ENCODE results near the gene TAC4.

TAC4 gene

GRCh38 chr17:49848019-49848473 is at the start of gene TAC4:
Gene TAC4 (minus strand): TSS chr17:49848069. CDS start chr17:49848017, 52 bp downstream.
- no peak for DNase-seq

DNA sequence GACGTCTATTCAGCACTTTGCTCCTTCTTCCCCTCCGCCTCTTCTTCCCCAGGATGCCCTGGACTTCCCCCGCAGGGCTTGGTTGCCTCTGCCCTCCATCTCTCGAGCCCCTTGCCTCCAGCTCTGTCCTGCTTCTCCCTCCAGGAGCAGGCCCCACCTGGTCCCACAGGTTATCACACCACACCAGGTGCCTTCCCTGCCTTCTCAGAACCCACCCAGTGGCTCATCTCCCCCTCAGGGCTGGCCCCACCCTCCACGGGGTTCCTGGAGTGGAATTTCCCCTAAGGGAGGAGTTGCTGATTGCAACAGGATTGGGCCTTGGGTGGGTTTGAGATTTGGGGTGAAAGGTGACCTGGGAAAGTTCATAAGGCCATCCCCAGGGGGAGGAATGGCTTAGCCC is 49.0 kb upstream of the TAC4 start:
- DNase-seq = no peak

- no peak for DNase-seq
Observed at GRCh38 chr17:49896222-49896621, 48.4 kb upstream of the TAC4 start.

DNA sequence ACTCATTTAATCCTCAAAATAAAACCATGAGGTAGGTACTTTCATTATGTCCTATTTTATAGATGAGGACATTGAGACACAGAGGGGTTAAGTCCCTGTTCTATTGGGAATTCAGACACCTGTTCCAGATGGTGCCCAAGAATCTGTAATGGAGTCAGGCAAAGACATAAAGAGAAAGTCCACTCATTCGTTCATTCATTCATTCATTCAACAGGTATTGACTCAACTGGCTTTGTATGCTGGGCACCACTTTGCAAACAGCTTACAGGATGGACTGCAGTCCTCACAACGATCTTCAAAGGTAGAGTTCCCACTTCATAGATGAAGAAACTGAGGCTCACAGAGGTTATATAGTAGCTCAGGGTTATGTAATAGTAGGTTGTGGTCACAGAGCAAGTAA is 47.9 kb upstream of the TAC4 start:
- no peak for DNase-seq

DNA sequence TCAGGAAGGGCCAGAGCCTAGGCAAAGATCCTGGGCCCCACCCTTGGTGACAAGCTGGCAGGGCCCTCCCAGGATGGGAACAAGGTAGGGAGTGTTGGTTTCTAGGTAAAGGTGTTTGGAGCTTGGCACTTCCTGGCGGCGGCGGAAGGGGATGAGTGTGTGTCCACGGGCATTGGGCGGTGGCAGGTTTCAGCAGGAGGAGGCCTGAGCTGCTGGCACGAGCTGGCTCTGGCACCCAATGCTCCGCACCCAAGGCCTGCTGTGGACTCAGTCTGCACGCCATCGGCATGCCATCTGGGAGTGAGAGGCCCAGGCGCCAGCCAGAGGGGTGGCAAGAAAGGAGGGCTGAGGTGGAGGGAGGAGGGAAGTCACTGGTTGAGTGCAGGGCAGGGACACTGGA is 46.9 kb upstream of the TAC4 start:
- no peak for DNase-seq

DNA sequence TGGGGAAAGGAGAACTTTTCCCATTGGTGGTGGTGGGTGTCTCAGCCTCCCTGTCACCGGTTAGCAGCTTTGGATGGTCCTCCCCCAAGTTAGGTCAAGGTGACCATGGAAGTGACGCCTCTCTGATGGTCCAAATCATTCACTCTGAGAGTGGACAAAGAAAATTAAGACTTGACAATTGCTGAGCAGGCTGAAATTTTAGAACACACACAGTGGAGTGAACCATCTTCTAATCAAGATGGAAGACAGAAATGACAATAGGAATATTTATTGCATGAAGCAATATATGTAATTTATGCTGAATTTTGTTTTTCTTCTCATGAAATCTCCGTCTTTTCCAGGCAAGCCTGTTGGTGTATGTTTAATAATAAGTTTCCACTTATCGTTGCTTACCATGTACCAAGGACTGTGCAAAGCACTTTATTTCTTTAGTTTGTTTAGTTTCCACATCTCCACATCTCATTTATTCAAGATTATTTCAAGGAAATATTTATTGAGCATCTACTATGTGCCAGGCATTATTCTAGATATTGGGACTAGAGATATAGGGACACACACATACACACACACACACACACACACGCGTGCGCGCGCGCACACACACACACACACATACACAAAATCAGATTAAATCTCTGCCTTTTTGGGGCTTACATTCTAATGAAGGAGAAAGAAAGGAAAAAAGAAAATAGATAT is 44.0 kb upstream of the TAC4 start:
- no peak for DNase-seq

DNA sequence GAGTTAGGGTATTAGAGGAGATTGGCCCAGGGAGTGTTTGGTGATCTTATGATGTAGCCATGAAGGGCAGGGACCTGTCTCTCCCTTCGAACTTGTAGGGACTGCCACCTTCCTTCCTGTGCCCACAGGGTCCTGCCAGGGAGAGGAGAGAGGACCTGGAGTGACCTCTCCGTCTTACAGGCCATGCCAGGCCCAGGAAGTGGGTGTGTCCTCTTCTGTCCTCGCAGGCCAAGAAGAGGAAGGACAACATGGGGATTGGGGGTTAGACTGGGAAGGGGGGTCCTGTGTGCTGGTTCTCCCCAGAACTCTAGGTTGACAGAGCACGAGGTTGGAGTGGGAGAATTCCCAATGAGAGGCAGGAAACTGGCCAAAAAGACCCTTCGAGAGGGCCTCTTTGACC is 43.4 kb upstream of the TAC4 start:
- DNase-seq = no peak

GRCh38 chr17:49890852-49891251 is 43.0 kb upstream of the TAC4 start:
- DNase-seq = no peak

GRCh38 chr17:49890077-49890821 is 42.4 kb upstream of the TAC4 start:
- no peak for DNase-seq

DNA sequence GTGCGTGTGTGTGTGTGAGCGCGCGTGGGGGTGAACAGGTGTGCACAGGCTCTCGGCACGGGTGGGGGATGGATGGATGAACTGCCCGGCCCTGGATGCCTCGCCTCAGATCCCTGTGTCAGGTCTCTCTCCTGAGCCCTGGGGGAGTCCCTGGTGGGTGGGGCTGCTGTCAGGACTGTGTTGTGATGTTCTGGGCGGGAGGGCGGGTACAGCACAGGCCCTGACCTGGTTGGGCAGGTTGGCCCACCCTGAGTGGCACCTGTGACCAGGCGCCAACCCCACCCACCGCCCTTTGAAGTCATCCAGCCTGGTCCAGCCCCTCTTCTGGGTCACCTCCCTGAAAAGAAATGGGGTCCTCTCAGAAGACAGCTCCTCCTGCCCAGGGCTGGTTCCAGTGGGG is 41.6 kb upstream of the TAC4 start:
- DNase-seq = no peak

- DNase-seq = no peak
Observed at GRCh38 chr17:49887744-49888360, 40.0 kb upstream of the TAC4 start.

DNA sequence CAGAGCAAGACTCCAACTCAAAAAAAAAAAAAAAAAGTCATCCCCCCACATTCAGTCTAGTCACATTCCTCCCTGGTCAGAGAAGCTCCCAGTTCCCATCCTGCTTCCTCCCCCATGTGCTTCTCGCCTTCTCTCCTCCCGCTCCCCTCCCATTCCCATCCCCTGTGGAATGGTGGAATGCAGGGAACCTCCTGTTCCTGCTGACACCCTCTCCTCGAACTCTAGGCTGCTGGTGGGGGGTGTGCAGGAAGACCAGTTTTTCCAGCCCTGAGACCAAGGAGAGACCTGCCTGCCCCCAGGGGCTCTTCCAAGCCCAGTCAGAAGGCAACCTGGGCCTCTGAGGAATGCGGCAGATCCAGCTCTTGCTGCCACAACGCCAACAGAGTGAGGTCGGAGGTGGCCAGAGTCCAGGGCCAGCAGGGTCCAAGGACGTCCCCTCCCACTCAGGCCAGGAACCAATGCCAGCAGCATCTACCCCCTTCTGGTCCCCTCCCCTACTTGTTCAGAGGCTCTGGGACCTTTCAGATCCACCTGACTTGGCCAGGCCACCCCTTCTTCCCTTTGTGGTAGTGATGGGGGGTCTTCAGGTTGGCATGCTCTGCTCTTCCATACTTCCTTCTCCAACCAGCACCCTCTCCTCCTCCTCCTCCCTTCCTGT is 39.3 kb upstream of the TAC4 start:
- DNase-seq = no peak

GRCh38 chr17:49886036-49886435 is 38.2 kb upstream of the TAC4 start:
- DNase-seq = no peak

DNA sequence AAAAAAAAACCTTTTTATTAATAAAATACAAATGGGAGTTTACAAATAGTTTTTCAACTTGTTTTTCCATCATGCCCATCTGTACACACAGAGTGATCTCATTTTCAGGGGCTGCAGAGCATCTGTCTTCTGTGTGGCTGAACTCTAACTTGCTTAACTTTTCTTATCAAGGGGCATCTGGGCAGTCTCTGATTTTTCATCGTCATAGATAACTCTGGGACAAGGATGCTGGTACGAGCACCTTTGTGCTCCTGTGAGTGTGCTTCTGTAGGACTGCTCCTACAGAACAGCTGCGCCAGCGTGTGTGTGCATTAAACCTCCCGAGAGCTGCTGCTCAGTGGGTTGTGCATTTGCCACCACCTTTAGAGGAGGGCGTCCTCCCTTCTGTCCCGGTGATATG is 34.6 kb upstream of the TAC4 start:
- DNase-seq = no peak

DNA sequence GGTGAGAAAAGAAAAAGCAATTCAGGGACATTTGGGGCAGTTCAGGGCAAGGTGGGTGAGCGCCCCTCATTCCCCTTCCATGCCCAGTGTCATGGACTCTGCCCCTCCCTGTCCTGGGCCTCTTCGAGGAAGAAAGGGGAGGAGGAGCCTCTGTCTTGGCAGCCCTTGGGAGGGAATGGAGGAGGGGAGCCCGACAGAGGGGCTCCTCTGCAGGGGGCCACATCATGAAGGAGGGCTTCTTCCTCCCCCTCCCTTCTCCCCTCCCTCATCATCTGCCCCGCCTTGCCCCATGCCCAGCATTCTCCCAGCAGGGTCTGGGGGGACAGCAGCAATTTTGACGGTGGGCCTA is 33.2 kb upstream of the TAC4 start:
- DNase-seq = no peak

DNA sequence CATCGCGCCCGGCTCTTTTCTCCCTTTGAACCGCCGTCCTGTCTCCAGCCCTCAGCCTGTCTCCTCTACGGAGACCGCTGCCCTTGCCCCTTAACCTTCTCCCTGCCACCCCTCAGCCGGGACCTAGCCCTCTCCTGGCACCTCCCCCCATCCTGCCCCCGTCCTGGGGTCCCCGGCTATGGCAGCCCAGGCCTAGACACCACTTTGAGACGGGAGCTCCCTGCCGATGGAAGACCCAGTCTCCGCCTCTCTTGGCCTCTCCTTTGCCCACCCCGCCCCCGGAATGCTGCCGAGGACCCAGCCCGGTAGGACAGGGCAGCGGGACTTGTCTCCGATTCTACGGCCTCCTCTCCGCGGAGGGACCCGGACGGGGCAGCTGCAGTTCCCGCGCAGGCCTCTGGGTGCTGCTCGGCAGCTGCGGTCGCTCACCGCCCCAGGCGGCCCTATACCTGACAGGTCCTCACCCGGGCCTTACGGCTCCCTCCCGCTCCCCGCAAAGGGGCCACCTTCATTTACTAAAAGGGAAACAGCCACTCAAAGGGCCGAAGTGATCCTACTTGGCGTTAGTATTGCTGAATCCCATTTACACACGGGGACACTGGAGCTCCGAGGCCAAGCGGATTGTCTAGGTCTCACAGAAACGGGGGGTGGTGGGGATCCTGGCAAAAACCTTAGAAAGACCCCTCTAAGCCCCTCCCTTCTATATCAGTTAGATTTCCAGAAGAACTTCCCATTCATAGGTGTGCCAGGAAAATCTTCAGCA is 32.6 kb upstream of the TAC4 start:
- DNase-seq = peak; percentile 60

GRCh38 chr17:49878931-49879904 is 31.3 kb upstream of the TAC4 start:
- no peak for DNase-seq

DNA sequence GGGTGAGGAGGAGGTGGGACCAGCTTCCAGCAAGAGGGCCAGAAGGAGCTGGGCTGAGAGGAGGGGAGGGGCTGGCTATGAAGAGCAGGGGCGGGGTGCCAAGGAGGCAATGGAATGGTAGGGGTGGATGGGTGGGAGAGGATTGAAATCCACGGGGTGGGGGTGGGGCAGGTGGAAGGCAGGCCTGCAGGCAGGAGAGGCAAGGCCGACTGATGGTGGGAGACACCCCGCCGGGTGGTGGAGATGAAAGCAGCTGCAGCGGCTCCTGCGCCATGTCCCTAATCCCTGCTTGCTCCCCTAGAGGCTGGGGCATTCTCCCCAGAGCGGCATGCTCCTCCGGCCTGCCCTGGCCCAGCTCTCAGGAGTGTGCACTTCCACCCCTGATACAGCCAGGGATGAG is 27.8 kb upstream of the TAC4 start:
- DNase-seq = no peak

- no peak for DNase-seq
Observed at GRCh38 chr17:49874911-49875310, 27.0 kb upstream of the TAC4 start.

- DNase-seq = no peak
Observed at GRCh38 chr17:49873926-49874325, 26.1 kb upstream of the TAC4 start.

- no peak for DNase-seq
Observed at GRCh38 chr17:49873466-49873865, 25.6 kb upstream of the TAC4 start.

Measured in CD4-positive, alpha-beta T cell treated with Interferon gamma for 1 hour (primary cell).